GM18505 (cell line): Measurements from ENCODE around the gene CCL5.

Source experiments
- ATAC-seq: cut with Tn5 transposase; IDR thresholded peaks from one replicate; pipeline ENCODE4 v1.9.1; 2021; ENCODE audit not compliant: unreplicated experiment
- POLR2A ChIP-seq: IDR thresholded peaks from 4 replicates; pipeline ENCODE4 v1.6.1; 2011; ENCODE audit warnings: borderline replicate concordance; ENCODE audit not compliant: insufficient read depth, insufficient read length; ENCODE audit errors: extremely low read depth

CCL5 gene

GRCh38 chr17:35842239-35842638, 37.9 kb downstream of the CCL5 start:
- ATAC-seq = no peak
- TF ChIP-seq POLR2A = no peak

- ATAC-seq = no peak
- no peak for TF ChIP-seq POLR2A
Observed at GRCh38 chr17:35841505-35841904, 38.7 kb downstream of the CCL5 start.

GRCh38 chr17:35841101-35841500, 39.1 kb downstream of the CCL5 start:
- no peak for ATAC-seq
- TF ChIP-seq POLR2A = no peak

GRCh38 chr17:35825206-35825605, 55.0 kb downstream of the CCL5 start:
- no peak for ATAC-seq
- no peak for TF ChIP-seq POLR2A
